ENCODE data around the gene OSBPL10.

- TF ChIP-seq EZH2phosphoT487 (IDR thresholded peaks at IDR 0.05), result no peak
- TF ChIP-seq, protein P1, sequence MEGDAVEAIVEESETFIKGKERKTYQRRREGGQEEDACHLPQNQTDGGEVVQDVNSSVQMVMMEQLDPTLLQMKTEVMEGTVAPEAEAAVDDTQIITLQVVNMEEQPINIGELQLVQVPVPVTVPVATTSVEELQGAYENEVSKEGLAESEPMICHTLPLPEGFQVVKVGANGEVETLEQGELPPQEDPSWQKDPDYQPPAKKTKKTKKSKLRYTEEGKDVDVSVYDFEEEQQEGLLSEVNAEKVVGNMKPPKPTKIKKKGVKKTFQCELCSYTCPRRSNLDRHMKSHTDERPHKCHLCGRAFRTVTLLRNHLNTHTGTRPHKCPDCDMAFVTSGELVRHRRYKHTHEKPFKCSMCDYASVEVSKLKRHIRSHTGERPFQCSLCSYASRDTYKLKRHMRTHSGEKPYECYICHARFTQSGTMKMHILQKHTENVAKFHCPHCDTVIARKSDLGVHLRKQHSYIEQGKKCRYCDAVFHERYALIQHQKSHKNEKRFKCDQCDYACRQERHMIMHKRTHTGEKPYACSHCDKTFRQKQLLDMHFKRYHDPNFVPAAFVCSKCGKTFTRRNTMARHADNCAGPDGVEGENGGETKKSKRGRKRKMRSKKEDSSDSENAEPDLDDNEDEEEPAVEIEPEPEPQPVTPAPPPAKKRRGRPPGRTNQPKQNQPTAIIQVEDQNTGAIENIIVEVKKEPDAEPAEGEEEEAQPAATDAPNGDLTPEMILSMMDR (IDR thresholded peaks at IDR 0.05), result no peak
- no peak for TF ChIP-seq EZH2 (IDR thresholded peaks at IDR 0.05)
Measured at GRCh38 chr3:31664031-31664430, 317.0 kb downstream of the OSBPL10 start.

Data from neural progenitor cell (in vitro differentiated cells).